ENCODE results near the gene MCHR1.
A peak's percentile ranks its signal among the peaks of the same experiment; 100 is the strongest.
"Not testable (repeated sequence)": the region's sequence is repeated elsewhere in the genome, so short reads cannot be mapped to it uniquely, and the experiment has no call there.

Gene MCHR1

GRCh38 chr22:40694411-40694810 lies 15.1 kb downstream of the MCHR1 start:
- DNase-seq, result no peak

- no peak for DNase-seq
These were observed 22.0 kb downstream of the MCHR1 start for GRCh38 chr22:40701274-40701673.

- DNase-seq, result no peak
These were observed 23.9 kb downstream of the MCHR1 start for GRCh38 chr22:40703174-40703573.

- DNase-seq, result no peak
These were observed 24.5 kb downstream of the MCHR1 start for GRCh38 chr22:40703736-40704135.

- no peak for DNase-seq
These were observed 26.8 kb downstream of the MCHR1 start for GRCh38 chr22:40705918-40706682.

- DNase-seq, result no peak
These were observed 27.9 kb downstream of the MCHR1 start for GRCh38 chr22:40707154-40707553.

- no peak for DNase-seq
These were observed 28.9 kb downstream of the MCHR1 start for GRCh38 chr22:40708177-40708576.

GRCh38 chr22:40709752-40710413 lies 30.6 kb downstream of the MCHR1 start:
- no peak for DNase-seq

GRCh38 chr22:40712311-40712710 lies 33.0 kb downstream of the MCHR1 start:
- no peak for DNase-seq

- no peak for DNase-seq
These were observed 35.4 kb downstream of the MCHR1 start for GRCh38 chr22:40714499-40715337.

- no peak for DNase-seq
These were observed 36.8 kb downstream of the MCHR1 start for GRCh38 chr22:40716116-40716515.

- DNase-seq, result not testable (repeated sequence)
These were observed 38.4 kb downstream of the MCHR1 start for GRCh38 chr22:40717657-40718056.

GRCh38 chr22:40718250-40719204 lies 39.2 kb downstream of the MCHR1 start:
- DNase-seq, result no peak

GRCh38 chr22:40719599-40719998 lies 40.3 kb downstream of the MCHR1 start:
- DNase-seq, result no peak

- not testable (repeated sequence) for DNase-seq
These were observed 40.9 kb downstream of the MCHR1 start for GRCh38 chr22:40720156-40720537.

- DNase-seq, result no peak
These were observed 41.4 kb downstream of the MCHR1 start for GRCh38 chr22:40720538-40721256.

- DNase-seq, result no peak
These were observed 42.0 kb downstream of the MCHR1 start for GRCh38 chr22:40721266-40721665.

- no peak for DNase-seq
These were observed 44.2 kb downstream of the MCHR1 start for GRCh38 chr22:40723396-40723933.

GRCh38 chr22:40726514-40726913 lies 47.2 kb downstream of the MCHR1 start:
- DNase-seq, result no peak

- peak; percentile 32 for DNase-seq
These were observed 48.0 kb downstream of the MCHR1 start for GRCh38 chr22:40727070-40727963.

Data from activated CD4-positive, alpha-beta T cell treated with anti-CD3 and anti-CD28 coated beads for 48 hours (primary cell).